ENCODE measurements around the gene CCL19.

GRCh38 chr9:34652602-34653000, 38.5 kb downstream of the CCL19 start:
- TF ChIP-seq ELF1 (IDR thresholded peaks at IDR 0.05; ENCODE audit: borderline replicate concordance, low read depth) = no peak
- no peak for TF ChIP-seq POLR2A (IDR thresholded peaks at IDR 0.05; ENCODE audit: borderline replicate concordance, extremely low read depth, insufficient read depth, insufficient read length)
- no peak for TF ChIP-seq SP1 (IDR thresholded peaks at IDR 0.05; ENCODE audit: low read depth)
- TF ChIP-seq SIN3A (IDR thresholded peaks at IDR 0.05; ENCODE audit: low read depth) = no peak
- no peak for TF ChIP-seq CTCF (IDR thresholded peaks at IDR 0.05 in 2 of 3, conservative IDR thresholded peaks at IDR 0.05 in 1 of 3; ENCODE audit: borderline replicate concordance in 1 of 3, insufficient read depth in 1 of 3, low read depth in 2 of 3, low read length in 2 of 3)
- no peak for TF ChIP-seq REST (IDR thresholded peaks at IDR 0.05; ENCODE audit: low read depth)
- TF ChIP-seq JUND (IDR thresholded peaks at IDR 0.05) = no peak
- TF ChIP-seq MAX (IDR thresholded peaks at IDR 0.05) = no peak
- no peak for TF ChIP-seq ZNF274 (IDR thresholded peaks at IDR 0.05; ENCODE audit: low read depth, low read length)
- no peak for TF ChIP-seq EZH2 (IDR thresholded peaks at IDR 0.05)
- TF ChIP-seq EZH2phosphoT487 (IDR thresholded peaks at IDR 0.05; ENCODE audit: borderline replicate concordance) = no peak
- TF ChIP-seq POLR2AphosphoS5 (IDR thresholded peaks at IDR 0.05; ENCODE audit: low read depth, low read length) = no peak
- no peak for TF ChIP-seq EGR1 (IDR thresholded peaks at IDR 0.05; ENCODE audit: low read depth)
- no peak for TF ChIP-seq RAD21 (IDR thresholded peaks at IDR 0.05; ENCODE audit: low read depth)

All from HCT116 (cell line).